Ammon's horn (tissue), 1 donor: ENCODE measurements around the gene CHI3L1.

ENCODE experiments used
- DNase-seq: peaks from one replicate; pipeline ENCODE4 v3.0.0-alpha.2; 2016; ENCODE audit warnings: low spot score

Gene CHI3L1

DNA sequence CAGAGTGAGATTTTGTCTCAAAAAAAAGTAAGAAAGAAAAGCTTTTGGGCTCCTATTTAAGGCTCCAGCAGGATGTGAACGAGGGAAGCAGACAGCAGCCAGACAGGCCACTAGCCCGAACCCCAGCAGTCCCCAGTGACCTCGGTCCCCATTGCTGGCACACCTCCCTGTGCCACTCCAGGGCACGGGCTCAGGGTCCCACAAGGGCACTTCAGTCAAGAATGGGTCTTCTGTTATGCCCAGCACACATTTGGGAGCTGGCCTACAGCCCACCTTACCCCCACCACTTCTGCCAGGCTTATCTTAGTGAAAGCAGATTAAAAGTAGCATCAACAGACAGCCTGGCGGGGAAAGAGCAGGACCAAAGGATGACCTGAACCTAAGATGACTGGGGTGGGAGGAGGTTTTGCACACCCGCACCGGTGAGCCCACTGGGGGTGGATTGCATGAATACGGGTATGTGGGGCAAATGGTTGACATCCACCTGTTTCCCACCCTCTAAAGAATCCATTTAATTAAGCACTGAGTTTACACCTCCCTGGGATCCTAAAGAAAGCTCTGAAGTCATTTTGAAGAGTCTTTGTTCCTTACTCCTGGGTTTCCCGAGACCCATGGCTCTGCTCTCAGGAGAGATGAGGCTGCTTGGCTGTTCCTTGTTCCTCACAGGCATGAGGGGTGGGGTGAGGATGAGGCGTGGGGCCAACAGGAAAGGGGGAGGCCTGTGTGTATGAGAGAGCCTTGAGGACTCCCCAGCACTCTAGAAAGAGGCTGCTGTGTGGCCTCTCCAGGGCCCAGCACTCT is 4.7 kb downstream of the CHI3L1 start:
- no peak for DNase-seq

- DNase-seq: no peak
Measured at GRCh38 chr1:203180611-203181330, 5.7 kb downstream of the CHI3L1 start.

DNA sequence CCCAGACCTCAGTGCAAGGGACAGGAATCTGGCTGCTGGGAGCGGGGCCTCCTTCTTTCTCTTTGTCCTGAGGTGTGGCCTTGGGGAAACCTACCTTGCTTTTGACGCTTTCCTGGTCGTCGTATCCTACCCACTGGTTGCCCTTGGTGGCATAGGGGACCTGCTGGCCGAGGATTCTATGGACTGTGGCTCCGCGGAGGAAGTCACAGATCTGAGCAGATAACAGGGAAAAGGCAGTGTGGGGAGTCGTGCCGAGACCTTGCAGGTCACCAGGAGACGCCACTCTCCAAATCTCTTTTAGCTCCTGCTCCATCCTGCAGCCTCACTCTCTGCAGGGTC is 6.9 kb downstream of the CHI3L1 start:
- DNase-seq: no peak

DNA sequence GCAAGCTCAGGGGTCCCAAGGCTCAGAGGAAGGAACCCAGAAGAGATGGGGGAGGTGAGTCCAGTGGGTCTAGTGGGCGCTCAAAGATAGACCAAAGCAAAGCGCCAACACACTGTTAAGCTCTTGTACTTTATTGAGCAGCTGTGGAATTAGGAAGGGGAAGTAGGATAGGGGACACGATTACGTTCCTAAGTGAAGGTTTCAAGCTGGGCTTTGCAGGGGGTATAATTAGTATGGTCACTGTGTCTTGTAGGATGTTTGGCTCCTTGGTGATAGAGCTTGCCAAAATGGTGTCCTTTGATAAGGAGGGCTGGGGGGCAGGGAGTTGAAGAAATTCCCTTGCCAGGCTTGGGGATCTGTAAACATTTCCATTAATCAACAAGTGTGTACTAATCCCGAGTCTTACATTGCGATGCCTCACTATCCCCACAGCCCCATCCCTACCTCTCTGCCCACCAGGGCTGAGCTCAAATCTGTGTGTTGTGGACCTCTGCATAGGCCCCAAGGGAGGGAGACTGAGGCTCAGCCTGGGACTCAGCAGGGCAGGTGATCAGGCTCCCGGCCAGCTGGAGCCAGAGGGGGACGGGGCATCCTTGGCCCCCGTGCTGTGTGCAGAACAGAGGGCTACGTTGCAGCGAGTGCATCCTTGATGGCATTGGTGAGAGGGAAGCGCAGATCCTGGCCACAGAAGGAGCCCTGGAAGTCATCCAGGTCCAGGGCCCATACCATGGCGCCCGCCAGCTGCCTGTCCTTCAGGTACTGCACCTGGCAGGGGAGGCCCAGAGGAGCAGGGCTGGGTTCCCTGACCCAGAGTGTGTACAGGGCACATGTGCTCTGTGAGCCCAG is 7.5 kb downstream of the CHI3L1 start:
- DNase-seq: no peak

DNA sequence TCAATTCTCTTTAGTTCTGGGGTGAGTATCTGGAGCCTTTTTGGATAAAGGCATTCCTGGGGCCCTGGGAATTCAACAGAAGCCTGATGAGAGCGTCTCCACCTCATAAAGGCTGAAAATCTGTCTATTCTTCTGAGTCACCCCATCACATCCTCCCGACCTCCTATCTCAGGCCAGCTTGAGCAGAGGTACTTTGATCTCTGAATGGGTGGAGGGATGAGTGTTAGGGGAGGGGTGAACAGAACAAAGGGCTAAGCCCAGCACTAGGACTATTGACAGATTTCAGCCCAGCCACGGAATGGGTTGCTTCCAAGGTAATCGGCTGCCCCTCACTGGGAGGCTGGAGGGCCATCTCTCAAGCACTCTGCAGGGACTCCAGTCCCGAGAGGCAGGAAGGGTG is 8.4 kb downstream of the CHI3L1 start:
- no peak for DNase-seq

- no peak for DNase-seq
Measured at GRCh38 chr1:203177470-203178039, 8.9 kb downstream of the CHI3L1 start.

GRCh38 chr1:203177036-203177405 is 9.5 kb downstream of the CHI3L1 start:
- DNase-seq: no peak

DNA sequence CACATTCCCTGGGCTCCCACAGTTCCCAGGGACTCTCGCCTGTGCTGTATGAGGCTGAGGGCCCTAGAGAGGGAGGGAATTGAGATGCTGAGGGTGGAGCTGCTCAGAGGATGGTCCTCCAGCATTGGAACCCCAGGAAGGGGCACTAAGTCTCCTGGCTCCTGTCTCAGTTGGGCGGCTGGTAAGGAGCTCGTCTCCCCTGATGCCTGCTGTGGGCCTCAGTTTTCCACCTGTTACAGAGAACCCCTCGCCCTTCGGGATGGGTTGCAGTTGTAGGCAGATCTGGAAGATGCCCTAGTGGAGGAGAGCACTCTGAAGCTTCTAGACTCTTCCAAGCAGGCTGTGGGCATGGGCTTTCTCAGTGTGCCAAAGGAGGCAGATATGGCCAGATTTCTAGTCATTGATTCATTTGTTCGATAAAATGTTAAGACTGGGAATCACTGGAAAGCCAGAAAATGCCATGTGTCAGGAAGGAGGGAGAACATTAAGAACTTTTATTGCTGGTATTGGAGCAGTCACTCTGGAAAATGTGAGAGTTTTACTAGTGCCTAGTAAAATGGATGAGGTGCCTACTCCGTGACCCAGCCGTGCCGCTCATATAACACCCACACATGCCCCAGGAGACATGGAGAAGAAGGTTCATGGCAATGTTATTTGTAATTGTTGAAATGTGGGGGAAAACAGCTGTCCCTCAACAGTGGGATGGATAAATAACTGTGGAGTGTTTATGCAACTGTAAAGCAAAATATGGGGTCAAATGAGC is 10.1 kb downstream of the CHI3L1 start:
- DNase-seq: no peak

DNA sequence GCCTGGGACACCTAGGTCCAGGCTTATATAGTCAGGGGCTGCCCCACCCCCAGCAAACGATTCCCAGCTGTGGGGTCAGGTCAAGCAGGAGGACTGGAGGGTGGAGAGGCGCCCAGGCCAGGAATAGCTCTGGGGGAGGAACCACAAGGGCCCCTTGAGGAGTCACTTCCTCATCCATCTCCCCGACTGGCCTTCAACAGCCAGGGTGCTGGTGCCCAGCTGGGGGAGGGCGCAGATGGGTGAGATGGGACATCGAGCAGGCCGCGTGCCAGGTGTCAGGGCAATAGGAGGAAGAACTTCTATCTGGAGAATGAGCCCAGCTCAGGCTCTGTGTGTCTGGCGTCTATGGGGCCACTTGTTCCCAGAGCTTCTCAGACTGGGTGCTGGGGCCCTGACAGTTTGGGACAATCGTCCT is 10.7 kb downstream of the CHI3L1 start:
- peak; percentile 81 for DNase-seq

DNA sequence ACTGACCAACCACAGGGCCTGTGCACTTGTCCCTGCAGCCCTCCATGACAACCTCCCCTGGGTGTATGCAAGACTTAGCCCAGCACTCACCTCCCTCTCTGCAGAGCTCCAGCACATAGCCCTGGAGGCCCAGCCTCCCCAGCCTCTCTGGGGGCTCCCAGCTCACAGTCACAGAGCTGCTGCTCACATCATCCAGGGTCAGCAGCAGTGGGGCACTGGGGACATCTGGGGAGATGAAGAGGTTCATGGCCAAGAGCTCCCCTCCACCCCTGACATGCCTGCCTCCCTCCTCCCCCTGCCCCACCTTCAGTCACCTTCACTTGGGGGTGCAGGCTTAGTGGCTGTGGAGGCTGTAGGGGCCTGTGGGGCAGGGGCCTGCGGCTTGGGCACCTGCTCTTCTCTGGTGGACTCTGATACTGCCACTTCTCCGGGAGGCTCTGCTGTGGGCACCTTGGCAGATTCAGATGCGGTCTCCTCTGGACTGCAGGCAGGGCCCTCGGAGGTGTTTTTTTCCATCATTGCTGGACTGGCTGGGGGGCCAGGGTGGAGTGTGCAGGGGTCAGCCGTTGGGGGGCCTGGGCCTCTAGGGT is 11.2 kb downstream of the CHI3L1 start, which contains the start of gene MYBPH:
TSS of gene MYBPH (minus strand) at position 590 of the 590 bp plus-strand sequence. CDS start at position 519, 71 bp downstream.
- DNase-seq: no peak

DNA sequence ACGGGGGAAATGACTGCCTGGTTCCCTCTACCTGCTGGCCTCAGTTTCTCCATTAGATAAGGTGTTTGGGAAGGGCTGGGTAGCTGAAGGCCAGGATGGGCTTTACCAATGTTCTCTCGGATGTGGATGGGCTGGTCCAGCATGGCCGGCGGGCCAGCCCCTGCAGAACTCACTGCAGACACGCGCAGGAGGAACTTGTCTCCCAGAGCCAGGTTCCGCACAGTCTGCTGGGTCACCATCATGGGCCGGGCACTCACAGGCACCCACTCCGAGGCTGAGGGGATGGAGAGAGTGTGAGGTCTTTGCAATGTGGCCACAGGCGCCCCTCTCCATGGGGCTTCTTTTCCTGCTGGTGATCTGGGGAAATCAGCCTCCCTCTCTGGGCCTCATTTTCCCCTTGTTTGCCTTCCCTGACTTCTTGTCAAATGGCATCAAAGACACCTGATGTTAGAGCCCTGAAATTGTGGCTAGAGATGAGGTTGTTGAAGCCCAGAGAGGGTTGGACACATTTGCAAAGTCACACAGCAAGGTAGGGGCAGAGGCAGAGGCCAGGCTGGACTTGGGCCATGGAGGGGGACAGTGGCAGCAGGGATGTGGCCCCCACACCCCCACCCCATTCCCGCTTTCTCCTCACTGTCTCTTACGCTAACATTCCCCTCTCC is 12.0 kb downstream of the CHI3L1 start:
- no peak for DNase-seq

GRCh38 chr1:203173566-203173965 is 12.9 kb downstream of the CHI3L1 start:
- no peak for DNase-seq

DNA sequence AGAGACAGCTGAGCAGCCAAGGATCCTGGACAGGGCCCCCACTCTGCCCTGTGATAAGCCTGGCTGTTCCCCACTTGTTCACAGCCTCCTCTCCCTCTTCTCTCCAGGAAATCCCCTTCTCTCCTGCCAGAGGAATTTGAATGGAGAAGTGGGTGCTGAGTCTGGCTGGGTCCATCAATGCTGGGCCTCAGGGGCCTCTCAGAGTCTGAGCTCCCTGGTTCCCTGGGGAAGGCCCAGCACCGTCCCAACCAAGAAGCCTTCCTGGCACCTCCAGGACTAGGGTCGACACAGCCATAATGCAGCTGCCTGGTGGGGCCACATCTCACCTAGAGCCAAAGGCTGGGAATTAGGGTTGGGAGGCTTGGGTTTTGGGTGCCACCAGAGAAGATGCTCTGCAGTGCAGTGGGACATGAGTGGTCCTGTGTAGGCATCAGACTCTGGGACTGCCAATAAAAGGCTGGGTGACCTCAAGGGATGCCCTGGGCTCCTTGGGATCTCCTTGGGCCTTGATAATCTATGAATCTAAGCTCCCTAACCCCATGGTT is 13.4 kb downstream of the CHI3L1 start:
- no peak for DNase-seq

- peak; percentile 77 for DNase-seq
Measured at GRCh38 chr1:203172184-203173010, 14.1 kb downstream of the CHI3L1 start.

DNA sequence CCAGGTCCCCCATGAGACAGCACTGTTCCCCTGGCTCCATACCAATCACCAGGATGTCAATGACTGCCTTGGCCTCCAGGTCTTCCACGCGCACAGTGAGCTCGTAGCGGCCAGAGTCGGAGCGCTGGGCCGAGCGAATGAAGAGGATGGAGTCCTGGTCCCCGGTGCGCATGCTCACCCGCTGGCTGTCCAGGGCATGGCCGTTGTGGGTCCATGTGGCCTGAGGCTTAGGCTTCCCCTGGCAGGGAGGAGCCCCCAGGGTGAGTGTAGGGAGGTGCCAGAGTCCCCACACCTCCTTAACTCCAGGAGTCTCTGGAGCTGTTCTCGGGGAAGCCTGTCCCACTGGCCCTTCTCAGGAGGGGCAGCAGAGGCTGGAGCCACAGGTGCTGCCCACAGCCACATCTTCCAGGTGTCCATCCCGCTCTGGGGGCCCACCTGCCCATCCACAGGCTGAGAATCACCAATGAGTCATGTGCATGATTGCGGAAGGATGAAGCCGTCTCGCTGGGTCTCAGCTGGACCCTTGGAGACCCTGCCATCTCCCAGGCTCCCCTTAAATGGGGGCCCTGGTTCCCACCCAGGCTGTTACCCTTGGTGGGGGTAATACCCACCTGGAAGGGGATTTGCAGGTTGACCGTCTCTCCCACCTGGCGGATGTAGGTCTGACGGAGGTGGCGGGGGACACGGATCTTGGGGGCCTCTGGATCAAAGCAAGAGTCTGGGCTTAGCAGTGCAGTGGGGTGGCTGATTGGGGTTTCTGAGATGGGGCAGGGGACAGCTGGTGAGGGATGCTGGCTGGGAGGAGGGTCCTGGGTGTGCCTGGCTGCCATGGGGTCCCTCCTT is 14.9 kb downstream of the CHI3L1 start:
- DNase-seq: no peak

- no peak for DNase-seq
Measured at GRCh38 chr1:203170625-203171330, 15.7 kb downstream of the CHI3L1 start.

- DNase-seq: no peak
Measured at GRCh38 chr1:203169770-203170520, 16.6 kb downstream of the CHI3L1 start.
